ENCODE measurements around the gene VAV2.

DNA sequence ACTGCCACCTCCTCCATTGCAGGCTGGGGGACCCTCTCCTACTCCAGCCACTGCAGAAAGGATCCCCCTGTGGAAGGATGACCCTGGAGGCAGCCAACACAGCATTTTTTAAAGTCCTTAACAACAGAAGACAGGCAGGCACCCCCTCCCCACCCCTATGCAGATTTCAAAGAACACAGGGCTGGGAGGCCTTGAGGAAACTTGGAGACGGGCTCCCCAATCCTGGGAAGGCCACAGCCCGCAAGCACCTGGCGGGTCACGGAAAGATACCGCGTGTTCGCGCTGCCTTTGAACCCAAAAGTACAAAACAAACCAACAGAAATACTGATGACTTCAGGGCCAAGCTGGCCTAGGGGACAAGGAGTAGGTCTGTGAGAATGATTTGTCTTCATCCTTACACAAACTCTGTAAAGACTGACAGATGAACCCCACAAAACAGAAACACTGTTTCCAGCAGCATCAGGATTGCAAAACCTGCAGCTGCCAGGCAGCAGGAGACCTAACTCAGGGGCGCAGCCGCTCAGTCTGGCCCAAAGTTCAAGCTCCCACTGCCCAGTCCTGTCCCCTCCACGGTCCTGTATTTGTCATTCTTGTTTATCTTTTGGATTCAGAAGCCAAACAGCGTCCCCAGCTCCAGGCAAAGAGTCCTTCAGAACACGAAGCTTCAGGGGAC is 13.8 kb downstream of the VAV2 start:
- TF ChIP-seq, protein P1, sequence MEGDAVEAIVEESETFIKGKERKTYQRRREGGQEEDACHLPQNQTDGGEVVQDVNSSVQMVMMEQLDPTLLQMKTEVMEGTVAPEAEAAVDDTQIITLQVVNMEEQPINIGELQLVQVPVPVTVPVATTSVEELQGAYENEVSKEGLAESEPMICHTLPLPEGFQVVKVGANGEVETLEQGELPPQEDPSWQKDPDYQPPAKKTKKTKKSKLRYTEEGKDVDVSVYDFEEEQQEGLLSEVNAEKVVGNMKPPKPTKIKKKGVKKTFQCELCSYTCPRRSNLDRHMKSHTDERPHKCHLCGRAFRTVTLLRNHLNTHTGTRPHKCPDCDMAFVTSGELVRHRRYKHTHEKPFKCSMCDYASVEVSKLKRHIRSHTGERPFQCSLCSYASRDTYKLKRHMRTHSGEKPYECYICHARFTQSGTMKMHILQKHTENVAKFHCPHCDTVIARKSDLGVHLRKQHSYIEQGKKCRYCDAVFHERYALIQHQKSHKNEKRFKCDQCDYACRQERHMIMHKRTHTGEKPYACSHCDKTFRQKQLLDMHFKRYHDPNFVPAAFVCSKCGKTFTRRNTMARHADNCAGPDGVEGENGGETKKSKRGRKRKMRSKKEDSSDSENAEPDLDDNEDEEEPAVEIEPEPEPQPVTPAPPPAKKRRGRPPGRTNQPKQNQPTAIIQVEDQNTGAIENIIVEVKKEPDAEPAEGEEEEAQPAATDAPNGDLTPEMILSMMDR (IDR thresholded peaks at IDR 0.05), result no peak
- TF ChIP-seq POLR2A (IDR thresholded peaks at IDR 0.05), result no peak

Data from heart left ventricle (tissue), 13 donors.